Loucy (cell line): ENCODE data around the gene MAGEF1.

Source experiments
- H2AFZ ChIP-seq: fragments of 200-600 bp; sonication (generic); 2 replicates; pipeline ENCODE4 v1.6.0; 2016; ENCODE audit warnings: antibody characterized with exemption, mild to moderate bottlenecking, low read length, moderate library complexity
- H3F3A ChIP-seq: fragments of 200-600 bp; 2 replicates; pipeline ENCODE4 v1.6.0; 2016; ENCODE audit warnings: antibody characterized with exemption, low read depth, mild to moderate bottlenecking
- H3K27me3 ChIP-seq: fragments of 200-600 bp; sonication (generic); 2 replicates; pipeline ENCODE4 v1.6.1; 2014; ENCODE audit warnings: low read length, mild to moderate bottlenecking; ENCODE audit not compliant: insufficient read depth, poor library complexity, severe bottlenecking
- H3K36me3 ChIP-seq: fragments of 200-600 bp; sonication (generic); 2 replicates; pipeline ENCODE4 v1.6.1; 2016; ENCODE audit warnings: low read length; ENCODE audit not compliant: insufficient read depth
- H3K4me1 ChIP-seq: fragments of 200-600 bp; sonication (generic); 2 replicates; pipeline ENCODE4 v1.5.1; 2014; ENCODE audit warnings: low read length, mild to moderate bottlenecking; ENCODE audit not compliant: insufficient read depth, poor library complexity, severe bottlenecking
- H3K4me2 ChIP-seq: fragments of 200-600 bp; sonication (generic); 2 replicates; pipeline ENCODE4 v1.6.0; 2014; ENCODE audit warnings: antibody characterized with exemption, low read length, low read depth, mild to moderate bottlenecking; ENCODE audit not compliant: poor library complexity, severe bottlenecking
- H3K4me3 ChIP-seq: fragments of 200-600 bp; sonication (generic); 2 replicates; pipeline ENCODE4 v1.5.1; 2014; ENCODE audit warnings: low read length, mild to moderate bottlenecking, mixed read lengths; ENCODE audit not compliant: poor library complexity, severe bottlenecking
- H3K79me2 ChIP-seq: fragments of 200-600 bp; sonication (generic); 2 replicates; pipeline ENCODE4 v1.6.1; 2014; ENCODE audit warnings: low read length; ENCODE audit not compliant: insufficient read depth
- H3K9ac ChIP-seq: fragments of 200-600 bp; sonication (generic); 2 replicates; pipeline ENCODE4 v1.6.0; 2014; ENCODE audit warnings: mild to moderate bottlenecking, low read depth, low read length, moderate library complexity; ENCODE audit not compliant: poor library complexity, severe bottlenecking
- H3K9me2 ChIP-seq: fragments of 200-600 bp; sonication (generic); replicated peaks from 2 replicates; pipeline ENCODE4 v1.6.1; 2016; ENCODE audit warnings: low read depth, low read length, mixed read lengths
- H3K9me3 ChIP-seq: fragments of 200-600 bp; sonication (generic); 2 replicates; pipeline ENCODE4 v1.6.1; 2014; ENCODE audit warnings: mild to moderate bottlenecking, antibody characterized with exemption, low read length, low read depth; ENCODE audit not compliant: insufficient read depth
- H4K20me1 ChIP-seq: fragments of 200-600 bp; sonication (generic); 2 replicates; pipeline ENCODE4 v1.6.0; 2014; ENCODE audit warnings: antibody characterized with exemption, low read length, mild to moderate bottlenecking; ENCODE audit not compliant: insufficient read depth, poor library complexity, severe bottlenecking
- CTCF ChIP-seq: fragments of 200-600 bp; sonication (generic); conservative IDR thresholded peaks from 2 replicates; pipeline ENCODE4 v1.5.1; 2014; ENCODE audit warnings: mild to moderate bottlenecking, antibody characterized with exemption, low read length
- EZH2phosphoT487 ChIP-seq: fragments of 200-600 bp; IDR thresholded peaks from 2 replicates; pipeline ENCODE4 v1.6.1; 2018; ENCODE audit warnings: antibody characterized with exemption, mild to moderate bottlenecking, moderate library complexity, borderline replicate concordance

MAGEF1 gene

DNA sequence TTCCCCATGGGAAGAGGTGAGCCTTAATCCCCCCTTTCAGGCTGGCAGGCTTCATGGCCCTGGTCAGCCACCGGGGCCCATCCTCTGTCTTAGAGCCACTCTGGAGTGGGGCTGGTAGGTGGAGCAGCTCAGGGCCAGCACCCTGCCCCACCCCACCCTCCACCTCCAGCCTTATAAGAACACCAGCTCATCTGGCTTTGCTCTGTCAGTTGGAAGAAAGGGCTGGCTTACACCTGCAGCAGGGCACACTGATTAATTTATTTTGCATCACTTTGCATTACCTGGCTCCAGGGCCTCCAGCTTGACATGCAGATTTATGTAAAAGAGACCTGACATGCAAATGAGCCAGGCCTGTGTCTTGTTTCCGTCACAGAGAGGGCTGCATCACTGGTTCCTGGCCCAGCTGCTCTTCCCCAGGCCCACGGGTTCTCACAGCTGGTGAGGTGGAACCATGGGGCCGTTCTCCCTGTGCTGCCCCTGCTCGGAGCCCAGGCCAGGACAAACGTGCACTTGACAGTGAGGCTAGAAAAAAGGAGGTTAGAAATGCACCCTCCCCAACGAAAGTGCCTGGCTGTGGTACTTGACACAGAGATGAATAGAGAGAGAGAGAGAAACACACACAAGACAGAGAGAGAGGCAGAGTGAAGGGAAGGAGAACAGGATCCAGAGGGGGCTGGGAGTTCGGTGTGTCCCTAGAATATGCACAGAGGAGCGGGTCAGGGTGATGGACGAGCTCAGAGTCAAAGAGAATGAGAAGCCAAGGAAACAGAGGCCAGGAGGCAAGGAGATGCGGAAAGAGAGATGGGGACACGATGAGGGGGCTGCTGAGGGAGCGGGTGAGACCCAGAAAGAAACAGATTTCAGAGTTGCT lies 44.5 kb upstream of the MAGEF1 start:
- Histone ChIP-seq H3K9ac (no peak overlapping the region), H3K4me3 (no peak overlapping the region), H3F3A (no peaks in the 10 kb centered on the region), H2AFZ (peak overlapping the region; percentile 16; the same call in 1 of the 2 replicates), H3K79me2 (no peaks in the 10 kb centered on the region), H4K20me1 (no peaks in the 10 kb centered on the region), H3K4me1 (peaks cover 4% of the 10 kb centered on the region), H3K4me2 (no peak overlapping the region), H3K9me3 (no peaks in the 10 kb centered on the region), H3K36me3 (no peaks in the 10 kb centered on the region), H3K9me2 (no peaks in the 10 kb centered on the region), H3K27me3 (no peaks in the 10 kb centered on the region)
- TF ChIP-seq EZH2phosphoT487 (no peak), CTCF (no peak)

DNA sequence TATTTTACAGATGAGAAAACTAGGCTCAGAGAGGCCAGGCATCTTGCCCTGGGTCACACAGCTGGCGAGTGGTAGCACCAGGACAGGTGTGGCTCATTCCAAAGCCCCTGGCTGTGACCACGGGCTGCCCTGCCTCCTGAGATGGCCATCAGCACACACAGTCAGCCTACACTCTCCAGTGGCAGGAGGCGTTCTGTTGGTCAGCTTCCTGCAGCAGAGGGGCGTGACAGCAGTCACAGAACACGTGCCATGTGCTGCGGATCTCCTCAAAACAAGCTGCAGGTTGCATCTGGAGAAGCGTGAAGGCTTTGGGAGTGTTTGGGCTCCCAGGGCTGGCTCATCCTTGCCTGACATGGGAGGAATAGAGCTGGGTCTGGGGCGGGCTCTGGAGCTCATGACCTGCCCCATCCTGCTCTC lies 43.5 kb upstream of the MAGEF1 start:
- no peak overlapping the region for H3K4me2 ChIP-seq
- no peaks in the 10 kb centered on the region for H4K20me1 ChIP-seq
- H3K9ac ChIP-seq = no peak overlapping the region
- no peak overlapping the region for H3K4me3 ChIP-seq
- TF ChIP-seq CTCF (no peak), EZH2phosphoT487 (no peak)
- H3K4me1 ChIP-seq = peaks cover 4% of the 10 kb centered on the region
- no peaks in the 10 kb centered on the region for H3K9me2 ChIP-seq
- H3K36me3 ChIP-seq = no peaks in the 10 kb centered on the region
- H2AFZ ChIP-seq = no peak overlapping the region
- H3K9me3 ChIP-seq = no peaks in the 10 kb centered on the region
- H3K79me2 ChIP-seq = no peaks in the 10 kb centered on the region
- H3F3A ChIP-seq = no peaks in the 10 kb centered on the region
- no peaks in the 10 kb centered on the region for H3K27me3 ChIP-seq

DNA sequence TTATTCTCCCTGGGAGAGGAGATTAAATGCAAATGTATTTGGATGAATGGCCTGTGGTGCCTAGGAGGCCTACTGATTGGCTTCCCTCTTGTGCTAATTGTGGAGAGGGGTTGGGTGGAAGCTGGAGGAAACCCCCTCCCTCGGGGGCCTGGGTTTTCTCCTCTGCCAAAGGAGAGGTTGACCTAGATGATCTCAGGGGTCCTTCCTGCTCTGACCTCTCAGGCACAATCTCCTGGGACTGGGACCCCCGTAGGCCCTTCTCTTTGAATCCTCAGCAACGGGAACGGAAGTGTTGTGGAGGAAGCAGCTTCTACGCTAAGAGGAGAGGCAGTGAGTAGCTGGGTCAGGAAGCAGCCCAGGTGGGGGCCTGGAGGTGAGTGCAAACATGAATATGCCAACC lies 40.5 kb upstream of the MAGEF1 start:
- no peak for TF ChIP-seq CTCF
- TF ChIP-seq EZH2phosphoT487 = no peak
- no peaks in the 10 kb centered on the region for H3K27me3 ChIP-seq
- H3K9me3 ChIP-seq = no peaks in the 10 kb centered on the region
- no peak overlapping the region for H3K4me3 ChIP-seq
- H3K79me2 ChIP-seq = no peaks in the 10 kb centered on the region
- H3K4me2 ChIP-seq = no peak overlapping the region
- peaks cover 4% of the 10 kb centered on the region for H3K4me1 ChIP-seq
- no peaks in the 10 kb centered on the region for H3K9me2 ChIP-seq
- no peak overlapping the region for H3K9ac ChIP-seq
- no peaks in the 10 kb centered on the region for H3F3A ChIP-seq
- H2AFZ ChIP-seq = no peak overlapping the region
- H3K36me3 ChIP-seq = no peaks in the 10 kb centered on the region
- H4K20me1 ChIP-seq = no peaks in the 10 kb centered on the region
